GM12891 (cell line): ENCODE data around the gene SLC35F4.

ENCODE experiments used
- POLR2A ChIP-seq: IDR thresholded peaks from 2 replicates; pipeline ENCODE4 v1.6.1; 2011; ENCODE audit warnings: low read depth, low read length, control low read depth
- POLR2AphosphoS5 ChIP-seq: IDR thresholded peaks from 2 replicates; pipeline ENCODE4 v1.6.1; 2011; ENCODE audit warnings: low read depth, low read length, control low read depth
- POU2F2 ChIP-seq: IDR thresholded peaks from 2 replicates; pipeline ENCODE4 v1.6.1; 2011; ENCODE audit warnings: low read depth, mild to moderate bottlenecking, control low read depth, low read length, moderate library complexity
- TAF1 ChIP-seq: IDR thresholded peaks from 2 replicates; pipeline ENCODE4 v1.6.1; 2011; ENCODE audit warnings: low read depth, low read length, control low read depth

- TF ChIP-seq POLR2AphosphoS5, result no peak
- no peak for TF ChIP-seq POLR2A
- TF ChIP-seq TAF1, result no peak
- TF ChIP-seq POU2F2, result no peak
Observed at GRCh38 chr14:57609192-57610075, 256.5 kb downstream of the SLC35F4 start.
